ENCODE measurements around the gene CECR2. TPM values are rescaled to one million over a fixed set of nuclear protein-coding genes. Genes with fewer than 3 reads are reported as not detected.

The CECR2 gene
- total and polyA plus RNA-seq, 9 donors = 0.87 to 6.7 (median 1.4) TPM

- no peak for DNase-seq
- H3K9me3 ChIP-seq = no peaks in the 10 kb centered on the region
- 37 to 40% (median 39%) methylated on average over 8 of the region's 8 CpGs for WGBS, 3 donors
- no peaks in the 10 kb centered on the region for H3K27me3 ChIP-seq
- H3K4me3 ChIP-seq = no peak overlapping the region
- H3K36me3 ChIP-seq = no peaks in the 10 kb centered on the region
- H3K27ac ChIP-seq = no peak overlapping the region
- H3K4me1 ChIP-seq (ENCODE audit: insufficient read depth) = peaks cover 2% of the 10 kb centered on the region
- TF ChIP-seq EP300 (IDR thresholded peaks at IDR 0.05) (no peak), POLR2A (IDR thresholded peaks at IDR 0.05) (no peak), CTCF (IDR thresholded peaks at IDR 0.05) (no peak)
- intact Hi-C loops (cut with DNase I) = no loop called here
These were observed 67.7 kb downstream of the CECR2 start for GRCh38 chr22:17436981-17437412.

GRCh38 chr22:17438026-17438425 lies 68.8 kb downstream of the CECR2 start:
- Histone ChIP-seq H3K4me1 (ENCODE audit: insufficient read depth) (peaks cover 2% of the 10 kb centered on the region), H3K4me3 (no peak overlapping the region), H3K36me3 (no peaks in the 10 kb centered on the region), H3K27ac (no peak overlapping the region), H3K27me3 (no peaks in the 10 kb centered on the region), H3K9me3 (no peaks in the 10 kb centered on the region)
- WGBS, 3 donors = 53 to 79% (median 65%) methylated on average over 2 of the region's 2 CpGs
- intact Hi-C loops (cut with DNase I) = no loop called here
- DNase-seq = no peak
- TF ChIP-seq POLR2A (IDR thresholded peaks at IDR 0.05) = no peak
- TF ChIP-seq EP300 (IDR thresholded peaks at IDR 0.05) = no peak
- TF ChIP-seq CTCF (IDR thresholded peaks at IDR 0.05) = no peak

GRCh38 chr22:17441326-17441725 lies 72.1 kb downstream of the CECR2 start:
- 85 to 90% (median 86%) methylated on average over 5 of the region's 5 CpGs for WGBS, 3 donors
- intact Hi-C loops (cut with DNase I) = no loop called here
- H3K36me3 ChIP-seq = no peaks in the 10 kb centered on the region

GRCh38 chr22:17443405-17444203 lies 74.3 kb downstream of the CECR2 start:
- intact Hi-C loops (cut with DNase I) = no loop called here
- TF ChIP-seq CTCF (IDR thresholded peaks at IDR 0.05) (no peak), POLR2A (IDR thresholded peaks at IDR 0.05) (no peak), EP300 (IDR thresholded peaks at IDR 0.05) (no peak)
- Histone ChIP-seq H3K36me3 (no peaks in the 10 kb centered on the region), H3K27ac (no peak overlapping the region), H3K9me3 (no peaks in the 10 kb centered on the region), H3K4me1 (ENCODE audit: insufficient read depth) (no peaks in the 10 kb centered on the region), H3K4me3 (no peak overlapping the region), H3K27me3 (no peaks in the 10 kb centered on the region)
- DNase-seq = no peak
- 52 to 77% (median 68%) methylated on average over 17 of the region's 17 CpGs for WGBS, 3 donors

More at GRCh38 chr22:17441326-17441725, 72.1 kb downstream of the CECR2 start:
- H3K27me3 ChIP-seq = no peaks in the 10 kb centered on the region
- H3K4me1 ChIP-seq (ENCODE audit: insufficient read depth) = no peaks in the 10 kb centered on the region
- no peak for DNase-seq
- H3K9me3 ChIP-seq = no peaks in the 10 kb centered on the region
- TF ChIP-seq EP300 (IDR thresholded peaks at IDR 0.05) (no peak), CTCF (IDR thresholded peaks at IDR 0.05) (no peak), POLR2A (IDR thresholded peaks at IDR 0.05) (no peak)
- H3K27ac ChIP-seq = no peak overlapping the region
- H3K4me3 ChIP-seq = no peak overlapping the region
